ENCODE results near the gene ETDB. TPM values are rescaled to one million over a fixed set of nuclear protein-coding genes. Genes with fewer than 3 reads are reported as not detected.

ETDB gene
- not detected in 2 replicates for total RNA-seq

GRCh38 chrX:135120056-135120576 is at the start of gene ETDB:
Gene ETDB, minus strand, starts transcription at chrX:135120526. Its CDS starts 1,265 bp downstream, at chrX:135119261.

Other genes with a start within 250 kb of the ETDB start
- gene MOSPD1, start 205.3 kb downstream of the ETDB start, total RNA-seq, result 56.6 and 67.4 TPM in 2 replicates
- gene SMIM10, start 129.5 kb downstream of the ETDB start, total RNA-seq, result 1.8 and 3.6 TPM in 2 replicates
- gene RTL8B, start 98.0 kb downstream of the ETDB start, total RNA-seq, result 3.0 and 5.2 TPM in 2 replicates
- 35.9 and 76.8 TPM in 2 replicates for gene RTL8C, start 88.2 kb downstream of the ETDB start, total RNA-seq
- gene RTL8A, start 68.4 kb downstream of the ETDB start, total RNA-seq, result 4.8 and 7.0 TPM in 2 replicates
- gene SMIM10L2B, start 21.8 kb downstream of the ETDB start, total RNA-seq, result 1.4 and 4.2 TPM in 2 replicates
- not detected in 2 replicates for gene CT55, start 50.9 kb upstream of the ETDB start, total RNA-seq
- gene ETDA, start 131.5 kb upstream of the ETDB start, total RNA-seq, result not detected in 2 replicates
- not detected in 2 replicates for gene ETDC, start 189.0 kb upstream of the ETDB start, total RNA-seq
- gene ZNF75D, start 223.6 kb upstream of the ETDB start, total RNA-seq, result 7.3 and 8.3 TPM in 2 replicates
- 9.2 and 9.6 TPM in 2 replicates for gene ZNF449, start 224.3 kb upstream of the ETDB start, total RNA-seq